Measurements from ENCODE around the gene ACVRL1.

DNA sequence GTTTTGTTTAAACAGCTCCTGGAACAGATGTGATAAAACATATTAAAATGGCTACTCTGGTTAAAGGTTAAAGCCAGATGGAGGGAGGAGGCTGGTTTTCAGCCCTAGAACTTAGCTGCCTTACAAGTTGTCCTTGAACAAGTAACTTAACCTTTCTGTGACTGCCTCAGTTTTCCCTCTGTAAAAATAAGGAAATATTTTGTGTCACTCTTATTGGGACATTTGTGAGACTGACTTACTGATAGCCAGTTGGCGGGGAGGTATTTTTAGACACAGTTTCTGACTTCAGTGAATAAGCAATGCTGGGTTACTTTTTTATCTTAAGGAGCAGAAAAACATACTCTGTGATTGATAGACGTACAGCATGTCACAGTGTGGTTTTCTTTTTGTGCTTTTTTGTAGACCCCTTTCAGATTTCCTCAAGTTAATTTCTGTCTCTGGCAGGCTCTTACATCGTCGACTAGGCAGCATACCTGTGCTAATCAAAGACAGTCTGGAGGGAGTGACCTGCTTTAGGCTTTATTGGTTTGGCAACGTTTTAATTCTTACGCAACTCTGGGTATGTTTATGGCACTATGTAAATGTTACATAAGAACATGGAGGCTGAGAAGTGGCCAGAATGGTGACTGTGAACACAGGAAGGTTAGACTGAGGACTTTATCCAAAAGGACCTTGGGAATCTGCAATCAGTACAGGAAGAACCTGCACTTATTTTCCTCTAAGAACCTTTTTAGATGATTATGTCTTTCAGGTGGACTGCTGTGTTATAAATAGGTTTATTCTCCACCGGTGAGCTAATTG, 47.5 kb downstream of the ACVRL1 start:
- TF ChIP-seq TARDBP (IDR thresholded peaks at IDR 0.05) (no peak), SP1 (IDR thresholded peaks at IDR 0.05) (no peak), HDGF (IDR thresholded peaks at IDR 0.05; ENCODE audit: borderline replicate concordance) (no peak), LEF1 (IDR thresholded peaks at IDR 0.05; ENCODE audit: borderline replicate concordance) (no peak), L3MBTL2 (conservative IDR thresholded peaks at IDR 0.05) (no peak), FOXM1 (IDR thresholded peaks at IDR 0.05; ENCODE audit: borderline replicate concordance) (no peak), SUZ12 (IDR thresholded peaks at IDR 0.05) (no peak), BHLHE40 (IDR thresholded peaks at IDR 0.05; ENCODE audit: borderline replicate concordance) (no peak), FOXK2 (IDR thresholded peaks at IDR 0.05) (no peak), NFRKB (IDR thresholded peaks at IDR 0.05) (no peak), ZNF384 (IDR thresholded peaks at IDR 0.05) (no peak), ARNT (IDR thresholded peaks at IDR 0.05) (no peak), ELF4 (IDR thresholded peaks at IDR 0.05) (no peak)
- TF ChIP-seq, protein P1, sequence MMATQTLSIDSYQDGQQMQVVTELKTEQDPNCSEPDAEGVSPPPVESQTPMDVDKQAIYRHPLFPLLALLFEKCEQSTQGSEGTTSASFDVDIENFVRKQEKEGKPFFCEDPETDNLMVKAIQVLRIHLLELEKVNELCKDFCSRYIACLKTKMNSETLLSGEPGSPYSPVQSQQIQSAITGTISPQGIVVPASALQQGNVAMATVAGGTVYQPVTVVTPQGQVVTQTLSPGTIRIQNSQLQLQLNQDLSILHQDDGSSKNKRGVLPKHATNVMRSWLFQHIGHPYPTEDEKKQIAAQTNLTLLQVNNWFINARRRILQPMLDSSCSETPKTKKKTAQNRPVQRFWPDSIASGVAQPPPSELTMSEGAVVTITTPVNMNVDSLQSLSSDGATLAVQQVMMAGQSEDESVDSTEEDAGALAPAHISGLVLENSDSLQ (IDR thresholded peaks at IDR 0.05), result no peak

Data from HEK293T (cell line).